Astrocyte of the spinal cord (primary cell): ENCODE data around the gene KANTR.

Experiments used
- DNase-seq: peaks from one replicate; pipeline ENCODE4 v3.0.0; 2011; ENCODE audit warnings: low read depth, low spot score
- H3K4me3 ChIP-seq: 2 replicates; pipeline ENCODE4 v1.5.1; 2011; ENCODE audit warnings: low read depth, mild to moderate bottlenecking, low read length, moderate library complexity
- in situ Hi-C: cut with HindIII; loops from 2 replicates; pipeline ENCODE4 v1.10.0; 2017; ENCODE audit warnings: low sequenced_read_pairs
- TF ChIP-seq, protein P1 (sequence below): IDR thresholded peaks from 2 replicates; pipeline ENCODE4 v1.5.1; 2012; ENCODE audit warnings: low read depth, mild to moderate bottlenecking, low read length, inconsistent platforms

KANTR gene, protein sequence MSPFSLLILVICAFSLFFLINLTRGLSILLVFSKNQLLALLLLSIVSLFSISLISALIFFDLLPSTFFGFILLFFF

DNA sequence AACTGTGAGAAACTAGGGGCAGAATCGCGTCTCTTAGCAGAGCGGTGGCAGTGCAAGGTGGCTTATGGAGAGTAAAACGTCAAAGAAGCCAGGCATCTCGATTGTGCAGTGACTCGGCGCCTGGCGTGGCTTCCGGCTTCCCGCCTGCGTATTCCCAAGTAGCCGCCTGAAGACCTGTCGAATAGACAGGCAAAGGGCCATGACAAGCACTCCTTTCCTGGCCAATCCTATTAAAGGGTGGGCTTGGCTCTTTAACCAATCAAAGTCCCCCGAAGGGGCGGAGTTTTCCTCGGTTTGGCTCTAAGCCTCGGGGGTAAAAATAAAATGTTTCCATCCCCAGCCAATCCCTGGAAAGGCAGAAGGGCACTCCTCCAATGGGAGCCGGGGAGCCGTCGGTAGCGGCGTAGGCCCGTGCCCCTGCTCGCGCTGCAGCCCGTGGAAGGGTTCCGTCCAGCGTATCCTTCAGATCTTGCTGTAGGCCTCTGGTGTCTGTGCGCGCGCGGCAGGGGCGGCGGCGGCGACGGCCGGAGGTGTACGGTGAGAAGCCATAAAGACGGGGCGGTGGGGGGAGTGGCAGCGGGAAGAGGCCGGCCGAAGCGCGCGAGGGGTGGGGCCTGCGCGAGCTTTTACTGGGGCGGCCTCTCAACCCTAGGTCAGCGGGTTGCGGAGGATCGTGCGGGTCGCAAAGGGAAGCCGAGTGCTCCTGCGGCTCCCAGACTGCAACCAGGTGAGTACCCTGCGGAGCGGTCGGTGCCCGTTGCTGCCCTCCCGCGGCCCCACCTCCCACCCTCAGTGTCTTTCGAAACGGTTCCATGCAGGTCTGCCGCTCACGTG lies at the start of gene KANTR:
Gene KANTR (plus strand): TSS at position 395 of the 834 bp plus-strand sequence. CDS start 30,131 bp downstream, outside the sequence.
- peak; percentile 95 for DNase-seq
- H3K4me3 ChIP-seq, result peak within 1 kb of the TSS; percentile 69
- in situ Hi-C loops, result no loop called here
- TF ChIP-seq, protein P1, sequence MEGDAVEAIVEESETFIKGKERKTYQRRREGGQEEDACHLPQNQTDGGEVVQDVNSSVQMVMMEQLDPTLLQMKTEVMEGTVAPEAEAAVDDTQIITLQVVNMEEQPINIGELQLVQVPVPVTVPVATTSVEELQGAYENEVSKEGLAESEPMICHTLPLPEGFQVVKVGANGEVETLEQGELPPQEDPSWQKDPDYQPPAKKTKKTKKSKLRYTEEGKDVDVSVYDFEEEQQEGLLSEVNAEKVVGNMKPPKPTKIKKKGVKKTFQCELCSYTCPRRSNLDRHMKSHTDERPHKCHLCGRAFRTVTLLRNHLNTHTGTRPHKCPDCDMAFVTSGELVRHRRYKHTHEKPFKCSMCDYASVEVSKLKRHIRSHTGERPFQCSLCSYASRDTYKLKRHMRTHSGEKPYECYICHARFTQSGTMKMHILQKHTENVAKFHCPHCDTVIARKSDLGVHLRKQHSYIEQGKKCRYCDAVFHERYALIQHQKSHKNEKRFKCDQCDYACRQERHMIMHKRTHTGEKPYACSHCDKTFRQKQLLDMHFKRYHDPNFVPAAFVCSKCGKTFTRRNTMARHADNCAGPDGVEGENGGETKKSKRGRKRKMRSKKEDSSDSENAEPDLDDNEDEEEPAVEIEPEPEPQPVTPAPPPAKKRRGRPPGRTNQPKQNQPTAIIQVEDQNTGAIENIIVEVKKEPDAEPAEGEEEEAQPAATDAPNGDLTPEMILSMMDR, result no peak

DNA sequence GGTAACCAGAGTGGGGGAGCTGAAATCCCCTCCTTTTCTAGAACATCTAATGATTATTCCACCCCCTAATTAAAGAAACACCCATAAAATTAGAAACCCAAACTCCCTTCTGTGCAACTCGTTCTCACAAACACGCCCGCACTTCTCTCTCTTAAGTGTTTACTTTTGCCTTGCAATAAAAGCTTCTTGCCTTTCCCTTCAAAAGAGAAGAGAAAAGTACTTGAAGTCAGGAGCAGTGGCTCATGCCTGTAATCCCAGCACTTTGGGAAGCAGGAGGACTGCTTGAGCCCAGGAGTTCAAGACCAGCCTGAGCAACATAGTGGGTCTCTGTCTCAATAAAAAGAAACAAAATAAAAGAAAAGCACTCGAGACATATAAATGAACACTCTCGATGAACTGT lies 48.9 kb upstream of the KANTR start:
- TF ChIP-seq, protein P1, result no peak
- in situ Hi-C loops, result no loop called here
- no peak for DNase-seq
- H3K4me3 ChIP-seq, result no peak overlapping the region

DNA sequence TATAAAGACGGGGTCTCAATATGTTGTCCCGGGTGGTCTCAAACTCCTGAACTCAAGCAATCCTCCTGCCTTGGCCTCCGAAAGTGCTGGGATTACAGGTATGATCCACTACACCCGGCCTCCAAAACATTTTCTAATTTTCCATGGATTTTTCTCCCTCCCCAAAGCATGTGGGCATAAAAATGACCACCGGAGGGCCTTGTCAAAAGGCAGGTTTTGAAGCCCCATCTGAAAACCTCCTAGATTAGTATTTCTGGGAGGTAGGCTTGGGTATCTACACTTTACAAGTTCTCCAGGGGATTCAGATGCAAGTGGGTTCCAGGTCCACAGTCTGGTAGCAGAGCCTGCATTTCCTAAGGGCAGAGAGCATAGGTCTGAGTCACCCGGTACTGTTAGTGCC lies 46.7 kb upstream of the KANTR start:
- in situ Hi-C loops, result no loop called here
- no peak overlapping the region for H3K4me3 ChIP-seq
- TF ChIP-seq, protein P1, result peak; percentile 46
- DNase-seq, result no peak

DNA sequence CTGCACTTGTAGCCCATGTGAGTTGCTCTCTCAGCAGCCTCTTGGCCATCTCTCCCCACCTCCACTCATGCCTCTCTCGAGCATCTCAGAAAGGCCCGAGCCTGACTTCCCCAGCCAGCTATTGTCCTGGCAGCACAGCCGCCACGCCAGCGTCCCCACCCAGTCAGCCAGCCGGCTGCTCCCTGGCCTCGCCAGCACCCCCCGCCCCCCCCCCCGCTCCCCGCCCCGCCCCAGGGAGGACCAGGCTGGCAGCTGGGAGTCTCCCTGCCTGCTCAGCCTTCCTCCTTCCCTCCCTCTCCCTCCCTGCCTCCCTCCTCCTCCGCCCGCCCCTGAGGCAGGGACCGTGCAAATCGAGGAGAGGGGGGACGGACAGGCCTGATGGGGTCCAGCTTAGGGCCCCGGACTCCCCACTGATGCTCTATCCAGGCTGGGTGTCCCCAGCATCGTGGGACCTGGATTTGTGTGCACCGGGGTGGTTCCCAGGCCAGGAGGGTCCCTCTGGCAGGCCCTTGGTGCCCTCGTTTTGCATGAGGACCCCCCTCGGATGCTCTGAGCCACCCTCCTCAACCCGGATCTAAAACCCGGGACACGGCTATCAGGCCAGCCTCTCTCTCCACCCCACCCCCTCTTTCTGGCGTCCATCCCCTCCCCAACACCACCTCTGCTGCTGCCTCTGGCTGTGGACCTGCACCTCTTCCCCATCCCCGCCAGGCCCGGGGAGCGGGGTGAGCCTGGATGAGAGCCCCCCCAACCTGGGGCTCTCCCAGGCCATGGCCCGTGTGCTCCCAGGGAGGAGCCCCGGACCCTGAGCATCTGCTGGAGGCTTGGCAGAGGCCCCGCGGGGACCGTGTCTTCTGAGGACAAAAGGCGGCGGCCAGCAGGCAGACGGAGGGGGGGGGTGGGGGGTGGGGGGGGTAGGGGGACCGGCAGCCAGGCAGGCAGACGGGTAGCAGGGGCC lies 45.5 kb upstream of the KANTR start, which contains the start of gene GPR173:
Gene GPR173 (plus strand): TSS at position 621 of the 958 bp plus-strand sequence. CDS start 27,833 bp downstream, outside the sequence.
- TF ChIP-seq, protein P1, result no peak
- in situ Hi-C loops, result no loop called here
- peak; percentile 78 for DNase-seq
- peak within 1 kb of the TSS; percentile 66 for H3K4me3 ChIP-seq

DNA sequence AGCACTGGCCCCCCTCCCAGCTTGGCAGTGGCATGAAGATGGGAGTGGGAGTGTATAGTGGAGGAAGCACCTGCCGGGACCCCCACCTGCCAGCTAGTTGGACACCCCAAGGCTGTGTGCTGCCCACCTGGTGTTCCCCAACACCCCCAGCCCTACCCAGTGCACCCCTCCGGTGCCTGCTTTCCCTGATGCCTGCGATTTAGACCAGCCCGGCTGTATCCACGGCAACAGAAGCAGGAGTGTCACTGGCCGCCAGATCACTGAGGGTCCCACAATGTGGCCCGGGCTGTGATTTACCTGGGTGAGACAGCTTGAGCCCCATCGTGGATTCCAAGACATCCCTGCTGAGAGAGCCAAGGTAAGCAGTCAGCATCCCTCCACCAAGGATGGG lies 44.8 kb upstream of the KANTR start:
- no peak for DNase-seq
- H3K4me3 ChIP-seq, result peak overlapping the region; percentile 66
- TF ChIP-seq, protein P1, result no peak
- in situ Hi-C loops, result no loop called here

DNA sequence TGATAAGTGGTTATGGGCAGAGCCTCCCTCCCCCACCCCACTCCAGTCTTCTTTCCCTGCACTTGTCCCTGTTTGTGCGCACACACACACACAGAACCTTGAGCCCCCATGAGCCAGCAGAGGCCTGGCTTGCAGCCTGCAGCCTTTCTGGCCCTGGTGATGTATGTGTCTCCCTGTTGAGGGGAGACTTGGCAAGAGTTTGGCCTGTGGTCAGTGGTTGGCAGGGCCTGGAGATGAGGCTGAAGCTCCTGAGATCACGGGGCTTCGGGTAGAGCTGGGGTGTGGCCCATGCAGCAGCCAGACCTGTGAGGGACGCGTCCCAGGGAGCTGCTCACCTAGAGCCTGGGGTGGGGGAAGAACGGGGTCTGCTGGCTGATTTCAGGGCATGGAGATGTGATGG lies 43.1 kb upstream of the KANTR start:
- DNase-seq, result peak; percentile 17
- TF ChIP-seq, protein P1, result no peak
- in situ Hi-C loops, result no loop called here
- H3K4me3 ChIP-seq, result peak overlapping the region; percentile 9
